Activated CD4-positive, alpha-beta T cell treated with anti-CD3 and anti-CD28 coated beads for 1 hour (primary cell): ENCODE results near the gene WSCD2.

Experiments used
- DNase-seq: peaks from one replicate; pipeline ENCODE4 v3.0.0-alpha.2; 2020

Gene WSCD2

GRCh38 chr12:108128221-108129016, 669 bp upstream of the WSCD2 start:
- DNase-seq: no peak

- DNase-seq: no peak
Measured at GRCh38 chr12:108131035-108131434, 1.9 kb downstream of the WSCD2 start.

- DNase-seq: no peak
Measured at GRCh38 chr12:108131657-108132126, 2.6 kb downstream of the WSCD2 start.

- DNase-seq: no peak
Measured at GRCh38 chr12:108133482-108133881, 4.4 kb downstream of the WSCD2 start.

- no peak for DNase-seq
Measured at GRCh38 chr12:108134744-108135143, 5.7 kb downstream of the WSCD2 start.

- DNase-seq: no peak
Measured at GRCh38 chr12:108135627-108136026, 6.5 kb downstream of the WSCD2 start.

GRCh38 chr12:108136697-108137096, 7.6 kb downstream of the WSCD2 start:
- no peak for DNase-seq

- DNase-seq: no peak
Measured at GRCh38 chr12:108139454-108139853, 10.4 kb downstream of the WSCD2 start.

- DNase-seq: no peak
Measured at GRCh38 chr12:108140501-108140900, 11.4 kb downstream of the WSCD2 start.

GRCh38 chr12:108141600-108142130, 12.6 kb downstream of the WSCD2 start:
- DNase-seq: no peak

- DNase-seq: no peak
Measured at GRCh38 chr12:108143144-108143543, 14.1 kb downstream of the WSCD2 start.

- no peak for DNase-seq
Measured at GRCh38 chr12:108144080-108144479, 15.0 kb downstream of the WSCD2 start.

- no peak for DNase-seq
Measured at GRCh38 chr12:108145011-108145410, 15.9 kb downstream of the WSCD2 start.

GRCh38 chr12:108146035-108146893, 17.2 kb downstream of the WSCD2 start:
- no peak for DNase-seq

GRCh38 chr12:108147279-108147678, 18.2 kb downstream of the WSCD2 start:
- no peak for DNase-seq

GRCh38 chr12:108148521-108149074, 19.5 kb downstream of the WSCD2 start:
- no peak for DNase-seq

- no peak for DNase-seq
Measured at GRCh38 chr12:108150436-108150835, 21.3 kb downstream of the WSCD2 start.

- no peak for DNase-seq
Measured at GRCh38 chr12:108151533-108152169, 22.6 kb downstream of the WSCD2 start.

- DNase-seq: no peak
Measured at GRCh38 chr12:108152170-108152538, 23.1 kb downstream of the WSCD2 start.

GRCh38 chr12:108156717-108157116, 27.6 kb downstream of the WSCD2 start:
- no peak for DNase-seq

GRCh38 chr12:108157870-108158459, 28.9 kb downstream of the WSCD2 start:
- DNase-seq: no peak

- DNase-seq: no peak
Measured at GRCh38 chr12:108162207-108162606, 33.1 kb downstream of the WSCD2 start.
